ACC112 (cell line): Measurements from ENCODE around the gene FUOM.

ENCODE experiments used
- H2AFZ ChIP-seq: fragments of 200-600 bp; sonication (generic); one replicate; pipeline ENCODE4 v1.6.0; 2017; ENCODE audit warnings: antibody characterized with exemption, low read length; ENCODE audit not compliant: unreplicated experiment
- H3K27ac ChIP-seq: fragments of 200-600 bp; sonication (generic); 2 replicates; pipeline ENCODE4 v1.5.1; 2014; ENCODE audit warnings: low read depth, mild to moderate bottlenecking, antibody characterized with exemption, low read length, moderate library complexity
- H3K27me3 ChIP-seq: fragments of 200-600 bp; sonication (generic); 2 replicates; pipeline ENCODE4 v1.6.1; 2014; ENCODE audit warnings: mild to moderate bottlenecking, antibody characterized with exemption, low read length, moderate library complexity, mixed read lengths; ENCODE audit not compliant: insufficient read depth
- H3K36me3 ChIP-seq: fragments of 200-600 bp; sonication (generic); 2 replicates; pipeline ENCODE4 v1.6.1; 2016; ENCODE audit warnings: mild to moderate bottlenecking, antibody characterized with exemption, low read length, moderate library complexity, mixed read lengths; ENCODE audit not compliant: insufficient read depth
- H3K4me1 ChIP-seq: fragments of 200-600 bp; sonication (generic); one replicate; pipeline ENCODE4 v1.6.1; 2016; ENCODE audit warnings: low read length, mixed read lengths; ENCODE audit not compliant: insufficient read depth, unreplicated experiment, control insufficient read depth
- H3K4me3 ChIP-seq: fragments of 200-600 bp; sonication (generic); 2 replicates; pipeline ENCODE4 v1.5.1; 2014; ENCODE audit warnings: mild to moderate bottlenecking, low read depth, low read length
- H3K79me2 ChIP-seq: fragments of 200-600 bp; sonication (generic); one replicate; pipeline ENCODE4 v1.6.0; 2016; ENCODE audit warnings: low read length; ENCODE audit not compliant: control insufficient read depth, unreplicated experiment, insufficient read depth

FUOM gene

DNA sequence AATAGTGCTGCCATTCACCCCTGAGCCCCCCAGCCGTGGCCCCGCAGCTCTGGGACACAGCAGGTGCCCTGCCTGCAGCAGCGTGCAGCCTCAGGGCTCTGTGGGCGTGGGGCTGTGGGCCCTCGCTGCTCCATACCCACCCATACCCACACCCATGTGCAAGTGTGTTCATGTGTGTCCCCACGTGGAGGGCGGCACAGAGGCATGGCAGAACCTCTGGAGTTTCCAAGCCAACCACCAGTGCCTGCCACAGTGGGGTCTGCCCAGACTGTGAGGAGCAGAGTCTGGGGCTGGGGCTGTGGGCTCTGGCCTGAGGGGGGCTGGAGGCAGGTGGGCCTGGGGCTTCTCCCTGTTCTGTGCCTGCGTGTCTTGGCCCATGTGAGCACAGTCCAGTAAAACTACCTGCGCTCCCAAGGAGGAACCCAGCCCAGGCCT is 8.2 kb downstream of the FUOM start:
- Histone ChIP-seq H3K79me2 (no peaks in the 10 kb centered on the region), H3K27me3 (peaks cover 6% of the 10 kb centered on the region; the same call in 1 of the 2 replicates), H3K4me1 (peaks cover 3% of the 10 kb centered on the region), H3K4me3 (no peak overlapping the region), H3K27ac (no peak overlapping the region), H3K36me3 (no peaks in the 10 kb centered on the region), H2AFZ (no peak overlapping the region)

DNA sequence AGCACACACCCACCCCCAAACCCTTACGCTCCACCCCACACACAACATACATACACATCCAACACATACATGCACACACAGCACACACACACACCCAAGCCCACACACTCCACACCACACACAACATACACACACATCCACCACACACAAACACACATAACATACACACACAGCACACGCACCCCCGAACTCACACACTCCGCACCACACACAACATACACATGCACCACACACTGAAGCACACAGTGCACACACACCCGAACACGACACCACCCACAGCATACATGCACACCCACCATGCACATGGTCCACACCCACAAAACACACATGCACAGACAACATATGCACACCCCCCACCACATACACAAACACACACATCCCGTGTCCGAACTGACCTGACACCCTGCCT is 8.7 kb downstream of the FUOM start:
- H2AFZ ChIP-seq, result no peak overlapping the region
- no peak overlapping the region for H3K4me3 ChIP-seq
- H3K27ac ChIP-seq, result no peak overlapping the region
- peaks cover 6% of the 10 kb centered on the region; the same call in 1 of the 2 replicates for H3K27me3 ChIP-seq
- H3K79me2 ChIP-seq, result no peaks in the 10 kb centered on the region
- H3K36me3 ChIP-seq, result no peaks in the 10 kb centered on the region
- H3K4me1 ChIP-seq, result peaks cover 3% of the 10 kb centered on the region

DNA sequence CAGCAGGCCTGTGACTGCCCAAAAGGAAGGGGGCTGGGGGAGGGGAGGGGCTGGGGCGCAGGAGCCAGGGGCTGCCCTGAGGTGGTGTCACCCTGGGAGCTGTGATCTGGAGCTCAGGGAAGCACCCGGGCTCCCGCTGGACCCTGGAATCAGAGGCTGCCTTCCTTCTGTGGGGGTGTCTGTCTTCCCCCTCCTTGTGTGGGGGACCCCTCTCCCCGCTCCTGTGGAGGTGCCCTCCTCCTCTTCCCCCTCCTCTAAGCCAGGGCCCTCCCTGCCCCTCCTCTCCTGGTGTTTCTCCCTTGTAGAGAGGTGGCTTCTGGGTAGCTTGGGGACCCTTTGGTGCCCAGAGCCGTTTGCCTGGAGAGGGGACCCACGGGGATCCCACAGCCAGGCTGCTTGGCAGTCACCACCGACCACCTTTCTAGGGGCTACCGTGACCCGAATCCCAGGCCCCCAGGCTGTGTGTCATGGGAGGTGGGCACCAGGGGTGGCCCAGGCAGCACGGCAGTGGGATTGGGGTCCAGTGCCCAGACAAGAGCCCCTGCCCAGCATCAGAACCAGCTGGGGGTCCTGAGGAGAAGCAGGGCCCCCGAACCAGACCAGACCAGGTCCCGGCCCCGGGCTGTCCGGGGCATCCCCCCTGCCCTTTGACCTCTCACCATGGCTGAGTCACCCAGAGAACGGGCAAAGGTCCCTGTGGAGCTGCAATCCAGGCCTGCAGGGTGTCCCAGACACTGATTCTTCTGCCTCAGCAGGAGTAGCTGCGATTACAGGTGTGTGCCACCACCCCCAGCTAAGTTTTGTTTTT is 9.9 kb downstream of the FUOM start:
- Histone ChIP-seq H3K27ac (no peak overlapping the region), H3K4me3 (no peak overlapping the region), H3K4me1 (peaks cover 3% of the 10 kb centered on the region), H2AFZ (no peak overlapping the region), H3K79me2 (no peaks in the 10 kb centered on the region), H3K27me3 (peaks cover 6% of the 10 kb centered on the region; the same call in 1 of the 2 replicates), H3K36me3 (no peaks in the 10 kb centered on the region)

DNA sequence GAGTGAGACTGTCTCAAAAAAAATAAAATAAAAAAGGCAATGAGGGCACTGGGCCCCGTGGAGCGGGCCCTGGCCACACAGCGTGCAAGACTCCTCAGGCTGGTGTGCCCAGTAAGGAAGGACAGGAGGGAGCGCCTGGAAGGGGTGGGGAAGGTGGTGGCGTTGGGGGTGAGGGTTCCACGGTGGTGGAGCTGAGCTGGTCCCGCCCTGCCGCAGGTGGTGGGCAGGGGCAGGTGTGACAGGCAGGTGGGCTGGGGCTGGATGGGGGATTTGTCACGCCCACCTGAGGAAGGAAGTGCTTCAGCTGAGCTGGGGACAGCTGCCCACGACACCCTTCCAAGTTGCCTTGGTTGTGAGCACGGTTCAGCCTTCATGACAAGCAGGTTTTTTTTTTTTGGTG is 11.4 kb downstream of the FUOM start:
- Histone ChIP-seq H3K27me3 (peaks cover 6% of the 10 kb centered on the region; the same call in 1 of the 2 replicates), H3K4me3 (no peak overlapping the region), H3K27ac (no peak overlapping the region), H3K79me2 (no peaks in the 10 kb centered on the region), H3K36me3 (no peaks in the 10 kb centered on the region), H3K4me1 (peaks cover 3% of the 10 kb centered on the region), H2AFZ (no peak overlapping the region)

DNA sequence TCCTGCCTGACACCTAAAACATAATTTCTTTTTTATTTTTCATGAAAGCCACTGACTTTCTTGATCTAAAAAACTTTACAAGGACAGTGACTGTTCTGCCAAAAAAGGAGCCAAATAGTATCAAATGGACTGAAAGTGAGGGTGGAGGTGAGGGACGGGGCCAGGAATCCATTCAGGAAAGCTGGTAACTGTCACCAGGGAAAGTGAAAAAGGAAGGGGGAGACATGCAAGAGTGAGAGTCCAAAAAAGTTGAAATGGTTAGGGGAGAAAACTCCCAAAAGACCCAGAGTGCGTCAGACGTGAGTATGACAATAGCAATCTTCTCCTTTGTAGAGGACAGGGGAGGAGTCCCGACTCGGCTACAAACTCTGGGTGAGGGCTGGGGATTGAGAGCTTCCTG is 13.6 kb downstream of the FUOM start:
- Histone ChIP-seq H3K4me3 (no peak overlapping the region), H3K4me1 (peaks cover 3% of the 10 kb centered on the region), H3K36me3 (no peaks in the 10 kb centered on the region), H3K79me2 (no peaks in the 10 kb centered on the region), H2AFZ (no peak overlapping the region), H3K27me3 (peaks cover 6% of the 10 kb centered on the region; the same call in 1 of the 2 replicates), H3K27ac (no peak overlapping the region)

DNA sequence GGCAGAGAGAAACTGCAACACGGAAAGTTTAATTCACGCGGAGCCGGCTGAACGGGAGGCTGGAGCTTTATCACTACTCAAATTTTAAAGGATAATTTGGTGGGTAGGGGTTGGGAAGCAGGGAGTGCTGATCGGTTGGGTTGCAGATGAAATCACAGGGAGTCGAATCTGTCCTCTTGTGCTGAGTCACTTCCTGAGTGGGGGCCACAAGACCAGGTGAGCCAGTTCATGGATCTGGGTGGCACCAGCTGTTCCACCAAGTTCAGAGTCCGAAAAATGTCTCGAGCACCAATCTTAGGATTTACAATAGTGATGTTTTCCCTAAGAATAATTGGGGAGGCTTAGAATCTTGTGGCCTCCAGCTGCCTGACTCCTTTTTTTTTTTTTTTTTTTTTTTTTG is 14.3 kb downstream of the FUOM start:
- Histone ChIP-seq H3K4me1 (peaks cover 3% of the 10 kb centered on the region), H3K79me2 (no peaks in the 10 kb centered on the region), H3K27me3 (peaks cover 6% of the 10 kb centered on the region; the same call in 1 of the 2 replicates), H3K4me3 (no peak overlapping the region), H3K36me3 (no peaks in the 10 kb centered on the region), H3K27ac (no peak overlapping the region), H2AFZ (no peak overlapping the region)

DNA sequence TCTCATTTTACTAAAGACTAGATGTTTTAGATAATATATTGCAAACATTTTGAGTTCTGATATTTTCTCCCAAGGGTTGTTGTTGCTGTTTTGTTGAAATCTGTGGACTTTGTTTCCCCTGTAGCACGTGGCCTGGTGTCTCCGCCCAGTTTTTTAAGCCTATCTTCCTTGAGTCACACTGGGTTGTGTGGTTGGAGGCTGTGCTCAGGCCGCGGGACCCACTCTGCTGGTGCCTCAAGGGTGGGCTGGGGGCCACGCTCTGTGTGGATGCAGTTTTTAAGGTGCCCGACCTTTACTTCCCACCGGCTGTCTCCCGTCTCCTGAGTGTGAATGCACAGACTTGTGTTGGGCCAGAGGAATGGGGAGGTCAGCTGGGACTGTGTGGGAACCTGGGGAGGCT is 14.9 kb downstream of the FUOM start:
- H3K36me3 ChIP-seq, result no peaks in the 10 kb centered on the region
- H3K4me3 ChIP-seq, result no peak overlapping the region
- no peak overlapping the region for H2AFZ ChIP-seq
- H3K79me2 ChIP-seq, result no peaks in the 10 kb centered on the region
- H3K27me3 ChIP-seq, result peaks cover 6% of the 10 kb centered on the region; the same call in 1 of the 2 replicates
- H3K27ac ChIP-seq, result no peak overlapping the region
- no peaks in the 10 kb centered on the region for H3K4me1 ChIP-seq

DNA sequence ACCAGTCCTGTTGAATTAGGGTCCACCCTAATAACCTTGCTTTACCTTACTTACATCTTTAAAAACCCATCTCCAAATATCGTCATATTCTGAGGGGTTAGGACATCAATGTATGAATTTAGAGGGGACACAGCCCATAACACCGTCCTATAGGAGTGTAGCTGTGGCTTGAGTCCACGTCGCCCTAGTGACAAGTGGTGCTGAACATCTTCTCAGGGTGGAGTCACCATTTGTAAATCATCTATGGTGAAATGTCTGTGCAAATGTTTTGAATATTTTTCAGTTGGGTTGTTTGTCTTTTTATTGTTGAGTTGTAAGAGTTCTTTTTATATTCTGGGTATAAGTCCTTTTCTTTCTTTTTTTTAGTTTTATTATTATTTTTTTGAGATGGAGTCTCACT is 15.8 kb downstream of the FUOM start:
- Histone ChIP-seq H3K79me2 (no peaks in the 10 kb centered on the region), H2AFZ (no peak overlapping the region), H3K27ac (no peak overlapping the region), H3K27me3 (peaks cover 14% of the 10 kb centered on the region; the same call in 1 of the 2 replicates), H3K4me1 (no peaks in the 10 kb centered on the region), H3K36me3 (no peaks in the 10 kb centered on the region), H3K4me3 (no peak overlapping the region)

DNA sequence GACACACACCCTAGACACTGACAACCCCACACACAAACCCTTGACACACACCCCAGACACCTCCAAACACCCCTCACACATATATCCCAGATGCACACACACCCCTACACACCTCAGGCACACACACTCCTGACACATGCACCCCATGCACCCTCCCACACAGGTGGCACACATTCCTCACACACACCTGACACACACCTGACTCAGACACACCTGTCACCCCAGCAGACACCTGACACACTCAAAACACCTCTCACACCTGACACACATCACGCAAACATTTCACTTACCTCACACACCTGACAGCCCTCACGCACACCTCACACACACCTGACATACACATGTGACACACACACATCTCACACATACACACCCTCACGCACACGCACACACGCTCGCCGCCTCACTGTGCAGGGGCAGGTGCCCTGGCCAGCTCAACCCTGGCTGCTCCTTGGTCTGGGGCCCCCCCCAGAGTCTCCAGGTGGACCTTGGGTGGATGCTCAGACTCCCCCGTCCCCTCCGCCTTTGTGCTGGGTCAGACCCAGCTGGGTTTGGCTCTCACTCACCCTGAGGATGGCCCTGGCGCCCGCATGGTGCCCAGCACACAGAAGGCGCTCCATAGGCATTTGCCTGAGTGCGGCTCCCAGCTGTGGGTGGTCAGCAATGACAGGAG is 18.0 kb downstream of the FUOM start:
- Histone ChIP-seq H3K27me3 (peaks cover 32% of the 10 kb centered on the region), H3K36me3 (no peaks in the 10 kb centered on the region), H3K4me1 (peaks cover 4% of the 10 kb centered on the region), H3K4me3 (no peak overlapping the region), H3K79me2 (no peaks in the 10 kb centered on the region), H2AFZ (no peak overlapping the region), H3K27ac (no peak overlapping the region)

DNA sequence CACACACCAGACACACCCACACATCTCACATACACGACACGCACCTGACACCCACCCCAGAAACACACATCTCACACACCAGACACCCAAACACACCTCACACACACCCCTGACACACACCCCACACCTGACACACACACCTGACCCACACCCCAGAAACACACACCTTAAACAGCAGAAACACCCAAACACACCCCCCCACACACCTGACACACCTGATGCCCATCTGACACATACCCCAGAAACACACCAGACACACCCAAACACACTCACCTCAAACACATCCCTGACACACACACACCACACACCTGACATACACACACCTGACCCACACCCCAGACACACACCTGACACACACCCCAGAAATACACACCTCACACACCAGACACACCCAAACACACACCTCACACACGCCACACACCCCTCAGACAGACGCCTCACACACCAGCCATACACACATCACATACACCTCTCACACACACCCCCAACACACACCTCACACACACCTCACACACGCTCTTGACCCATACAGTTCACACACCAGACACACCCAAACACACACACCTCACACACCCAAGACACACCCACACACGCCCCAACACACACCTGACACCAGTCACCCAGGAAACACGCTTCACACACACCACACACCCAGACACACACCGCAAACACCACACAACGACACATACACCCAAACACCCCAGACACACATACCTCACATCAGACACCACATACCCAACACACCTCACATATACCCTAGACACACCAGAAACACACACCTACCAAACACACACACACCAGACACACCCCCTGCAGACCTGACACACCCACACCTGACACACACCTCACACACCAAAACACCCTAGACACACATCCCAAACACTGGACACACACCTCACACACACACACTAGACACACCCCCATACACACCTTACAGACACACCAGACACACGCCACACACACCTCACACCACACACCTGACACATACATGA is 19.4 kb downstream of the FUOM start:
- no peaks in the 10 kb centered on the region for H3K79me2 ChIP-seq
- H3K4me3 ChIP-seq, result no peak overlapping the region
- H2AFZ ChIP-seq, result no peak overlapping the region
- H3K4me1 ChIP-seq, result peaks cover 5% of the 10 kb centered on the region
- no peak overlapping the region for H3K27ac ChIP-seq
- no peaks in the 10 kb centered on the region for H3K36me3 ChIP-seq
- peaks cover 39% of the 10 kb centered on the region for H3K27me3 ChIP-seq
